Nephron (organoid): ENCODE results near the gene KCTD21.

Experiments used
- H3K27ac Mint-ChIP-seq, 3 experiments: 2 replicates each; pipeline ENCODE4 v1.8.0; 2020; ENCODE audit warnings: mixed read lengths in 3 of 3, mild to moderate bottlenecking in 2 of 3, moderate library complexity in 1 of 3
- H3K27me3 Mint-ChIP-seq: 2 replicates; pipeline ENCODE4 v1.8.0; 2021; ENCODE audit warnings: low read depth, mild to moderate bottlenecking, moderate library complexity, mixed read lengths
- H3K36me3 Mint-ChIP-seq: 2 replicates; pipeline ENCODE4 v1.8.0; 2020; ENCODE audit warnings: low read depth, mixed read lengths
- H3K4me1 Mint-ChIP-seq: 2 replicates; pipeline ENCODE4 v1.8.0; 2020; ENCODE audit warnings: mixed read lengths
- H3K4me3 Mint-ChIP-seq, 3 experiments: 2 replicates each; pipeline ENCODE4 v1.8.0; 2020; ENCODE audit warnings: mild to moderate bottlenecking in 3 of 3, mixed read lengths in 3 of 3, moderate library complexity in 2 of 3
- H3K9me3 Mint-ChIP-seq: 2 replicates; pipeline ENCODE4 v1.8.0; 2020; ENCODE audit warnings: mixed read lengths
- CTCF ChIP-seq, 3 experiments: fragments of 200-600 bp; sonication (generic); IDR thresholded peaks; one replicate each; pipeline ENCODE4 v1.5.0; 2021; ENCODE audit warnings: antibody characterized with exemption in 3 of 3; ENCODE audit not compliant: unreplicated experiment in 3 of 3

KCTD21 gene

GRCh38 chr11:78194490-78194889 lies 6.1 kb upstream of the KCTD21 start:
- TF ChIP-seq CTCF (IDR thresholded peaks at IDR 0.05; ENCODE audit: unreplicated experiment in 3 of 3): no peak
- no peaks in the 10 kb centered on the region for H3K36me3 Mint-ChIP-seq
- no peaks in the 10 kb centered on the region for H3K9me3 Mint-ChIP-seq
- H3K4me3 Mint-ChIP-seq: no peak overlapping the region
- H3K4me1 Mint-ChIP-seq: peaks cover 53% of the 10 kb centered on the region
- no peak overlapping the region for H3K27ac Mint-ChIP-seq
- no peaks in the 10 kb centered on the region for H3K27me3 Mint-ChIP-seq

- Mint-ChIP-seq H3K4me3 (no peak overlapping the region), H3K36me3 (no peaks in the 10 kb centered on the region), H3K4me1 (peaks cover 55% of the 10 kb centered on the region), H3K9me3 (no peaks in the 10 kb centered on the region), H3K27ac (no peak overlapping the region), H3K27me3 (no peaks in the 10 kb centered on the region)
- TF ChIP-seq CTCF (IDR thresholded peaks at IDR 0.05; ENCODE audit: unreplicated experiment in 3 of 3): no peak
Observed at GRCh38 chr11:78193806-78194205, 5.4 kb upstream of the KCTD21 start.

GRCh38 chr11:78192911-78193351 lies 4.5 kb upstream of the KCTD21 start:
- H3K27ac Mint-ChIP-seq: peak overlapping the region; percentile 8 to 83 (median 63)
- no peak for TF ChIP-seq CTCF (IDR thresholded peaks at IDR 0.05; ENCODE audit: unreplicated experiment in 3 of 3)
- no peaks in the 10 kb centered on the region for H3K27me3 Mint-ChIP-seq
- no peaks in the 10 kb centered on the region for H3K36me3 Mint-ChIP-seq
- peaks cover 55% of the 10 kb centered on the region for H3K4me1 Mint-ChIP-seq
- no peaks in the 10 kb centered on the region for H3K9me3 Mint-ChIP-seq
- H3K4me3 Mint-ChIP-seq: peak overlapping the region; percentile 13 to 40 (median 20)

DNA sequence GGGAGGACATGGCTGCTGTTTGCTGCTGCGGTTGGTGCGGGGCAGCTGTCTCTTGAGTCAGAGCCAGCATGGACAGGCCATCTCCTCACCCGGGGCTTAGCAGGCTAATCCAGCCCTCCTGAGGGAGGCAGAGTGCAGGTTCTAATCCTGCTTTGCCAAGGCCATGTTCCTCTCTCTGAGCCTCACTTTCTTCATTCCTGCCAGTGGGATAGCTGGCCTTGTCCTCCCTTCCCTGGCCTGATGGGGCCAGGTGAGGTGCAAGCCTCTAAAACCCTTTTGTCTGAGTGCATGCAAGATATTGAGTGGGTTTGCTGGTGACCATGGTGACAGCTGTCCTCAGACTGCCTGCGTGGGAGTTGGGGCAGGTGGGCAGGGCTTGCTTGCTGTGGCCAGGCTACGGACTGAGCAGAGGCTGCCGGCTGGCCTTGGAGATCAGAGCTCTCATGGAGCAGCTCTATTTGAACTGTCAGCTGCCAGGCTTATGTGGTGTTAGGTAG lies 3.8 kb upstream of the KCTD21 start:
- no peaks in the 10 kb centered on the region for H3K9me3 Mint-ChIP-seq
- H3K4me1 Mint-ChIP-seq: peaks cover 60% of the 10 kb centered on the region
- no peaks in the 10 kb centered on the region for H3K27me3 Mint-ChIP-seq
- no peak for TF ChIP-seq CTCF (IDR thresholded peaks at IDR 0.05; ENCODE audit: unreplicated experiment in 3 of 3)
- H3K36me3 Mint-ChIP-seq: no peaks in the 10 kb centered on the region
- H3K27ac Mint-ChIP-seq: peak overlapping the region; percentile 8 to 83 (median 65)
- H3K4me3 Mint-ChIP-seq: peak overlapping the region; percentile 20 to 59 (median 32)

DNA sequence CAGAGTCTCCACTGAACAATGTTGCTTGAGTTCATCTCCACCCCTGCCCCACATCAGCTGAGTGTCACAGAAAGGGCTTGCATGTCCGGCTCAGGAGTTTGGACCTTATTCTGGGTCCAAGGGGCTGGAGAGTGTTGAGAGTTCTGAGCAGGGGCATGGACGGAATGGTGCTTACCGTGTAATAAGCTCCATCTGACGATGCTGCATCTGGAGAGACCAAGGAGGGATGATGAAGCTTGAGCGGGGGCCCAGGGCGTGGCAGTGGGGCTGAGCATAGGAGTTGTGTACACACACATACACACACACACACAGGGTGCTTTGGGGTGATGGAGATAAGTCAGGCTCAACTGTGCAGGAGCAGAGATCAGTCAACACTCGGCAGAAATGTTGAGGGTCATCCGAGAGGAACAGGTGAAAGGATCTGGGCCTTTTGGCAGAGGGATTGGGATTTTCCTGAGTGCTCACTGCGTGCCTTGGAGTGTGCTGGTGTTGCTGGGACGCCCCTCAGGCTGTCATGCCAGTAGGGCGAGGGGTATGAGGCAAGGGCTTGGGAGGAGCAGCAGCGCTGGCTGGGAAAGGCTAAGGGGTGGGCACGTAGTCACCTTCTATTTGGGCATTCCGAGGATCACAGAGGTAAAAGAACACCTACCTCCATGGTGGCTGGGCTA lies 2.6 kb upstream of the KCTD21 start:
- no peak for TF ChIP-seq CTCF (IDR thresholded peaks at IDR 0.05; ENCODE audit: unreplicated experiment in 3 of 3)
- no peaks in the 10 kb centered on the region for H3K27me3 Mint-ChIP-seq
- peak overlapping the region; percentile 14 to 98 (median 97) for H3K4me3 Mint-ChIP-seq
- peak overlapping the region; percentile 3 to 10 (median 4) for H3K27ac Mint-ChIP-seq
- H3K4me1 Mint-ChIP-seq: peaks cover 65% of the 10 kb centered on the region
- H3K36me3 Mint-ChIP-seq: no peaks in the 10 kb centered on the region
- no peaks in the 10 kb centered on the region for H3K9me3 Mint-ChIP-seq

GRCh38 chr11:78190374-78190773 lies 1.9 kb upstream of the KCTD21 start:
- H3K27ac Mint-ChIP-seq: peak overlapping the region in 2 of 3 experiments; percentile 4 to 26
- H3K4me1 Mint-ChIP-seq: peaks cover 65% of the 10 kb centered on the region
- H3K27me3 Mint-ChIP-seq: no peaks in the 10 kb centered on the region
- H3K36me3 Mint-ChIP-seq: no peaks in the 10 kb centered on the region
- no peaks in the 10 kb centered on the region for H3K9me3 Mint-ChIP-seq
- H3K4me3 Mint-ChIP-seq: peak overlapping the region; percentile 97 to 98 (median 98)
- no peak for TF ChIP-seq CTCF (IDR thresholded peaks at IDR 0.05; ENCODE audit: unreplicated experiment in 3 of 3)
